GM23338 (cell line): Measurements from ENCODE around the gene RSRC1. TPM values are rescaled to one million over a fixed set of nuclear protein-coding genes. Genes with fewer than 3 reads are reported as not detected.

Experiments
- ATAC-seq: fragments of 200-7000 bp; cut with Tn5 transposase; 3 replicates; pipeline ENCODE4 v1.9.1; 2020
- DNase-seq: peaks from one replicate; pipeline ENCODE4 v3.0.0-alpha.2; 2015; ENCODE audit warnings: low spot score
- H2AFZ ChIP-seq: fragments of 200-600 bp; sonication (generic); 2 replicates; pipeline ENCODE4 v1.8.0; 2016; ENCODE audit warnings: antibody characterized with exemption, mild to moderate bottlenecking, moderate library complexity
- H3F3A ChIP-seq: fragments of 200-600 bp; sonication (generic); replicated peaks from 2 replicates; pipeline ENCODE4 v1.8.0; 2017; ENCODE audit warnings: antibody characterized with exemption, mixed run types, low read depth
- H3K27ac ChIP-seq: fragments of 200-600 bp; sonication (generic); 2 replicates; pipeline ENCODE4 v1.6.1; 2016; ENCODE audit warnings: low read depth
- H3K27me3 ChIP-seq: fragments of 200-600 bp; sonication (generic); 2 replicates; pipeline ENCODE4 v1.8.0; 2016; ENCODE audit warnings: mild to moderate bottlenecking, mixed run types, moderate library complexity; ENCODE audit not compliant: insufficient read depth
- H3K36me3 ChIP-seq: fragments of 200-600 bp; sonication (generic); 2 replicates; pipeline ENCODE4 v1.8.0; 2016; ENCODE audit warnings: mild to moderate bottlenecking; ENCODE audit not compliant: insufficient read depth
- H3K4me1 ChIP-seq: fragments of 200-600 bp; sonication (generic); 2 replicates; pipeline ENCODE4 v1.8.0; 2016; ENCODE audit warnings: mild to moderate bottlenecking, moderate library complexity; ENCODE audit not compliant: insufficient read depth
- H3K4me2 ChIP-seq: fragments of 200-600 bp; sonication (generic); 2 replicates; pipeline ENCODE4 v1.7.1; 2017; ENCODE audit warnings: mixed run types
- H3K4me3 ChIP-seq: fragments of 200-600 bp; sonication (generic); 2 replicates; pipeline ENCODE4 v1.6.1; 2016; ENCODE audit warnings: mixed run types
- H3K79me2 ChIP-seq: fragments of 200-600 bp; sonication (generic); replicated peaks from 2 replicates; pipeline ENCODE4 v1.8.0; 2017; ENCODE audit warnings: mild to moderate bottlenecking; ENCODE audit not compliant: insufficient read depth
- H3K9me2 ChIP-seq: fragments of 200-600 bp; sonication (generic); 2 replicates; pipeline ENCODE4 v1.8.0; 2017; ENCODE audit not compliant: insufficient read depth
- H4K20me1 ChIP-seq: fragments of 200-600 bp; sonication (generic); replicated peaks from 2 replicates; pipeline ENCODE4 v1.8.0; 2017; ENCODE audit warnings: mild to moderate bottlenecking; ENCODE audit not compliant: insufficient read depth
- H3K27ac Mint-ChIP-seq: 2 replicates; pipeline ENCODE4 v1.8.0; 2020; ENCODE audit warnings: inconsistent platforms, mild to moderate bottlenecking, moderate library complexity, mixed read lengths
- H3K27me3 Mint-ChIP-seq: 3 replicates; pipeline ENCODE4 v1.8.0; 2022; ENCODE audit warnings: low read depth, mild to moderate bottlenecking, moderate library complexity, mixed read lengths, inconsistent platforms; ENCODE audit not compliant: insufficient read depth, poor library complexity
- H3K36me3 Mint-ChIP-seq: 3 replicates; pipeline ENCODE4 v1.8.0; 2021; ENCODE audit warnings: low read depth, mild to moderate bottlenecking, inconsistent platforms, moderate library complexity, mixed read lengths
- H3K4me1 Mint-ChIP-seq: 3 replicates; pipeline ENCODE4 v1.8.0; 2020; ENCODE audit warnings: mild to moderate bottlenecking, inconsistent platforms, mixed read lengths
- H3K4me3 Mint-ChIP-seq: 3 replicates; pipeline ENCODE4 v1.8.0; 2021; ENCODE audit warnings: moderate library complexity, mild to moderate bottlenecking, inconsistent platforms, mixed read lengths
- H3K9me3 Mint-ChIP-seq: 3 replicates; pipeline ENCODE4 v1.8.0; 2020; ENCODE audit warnings: moderate library complexity, mild to moderate bottlenecking, inconsistent platforms, mixed read lengths
- CREB1 ChIP-seq: fragments of 250-450 bp; sonication (Bioruptor Pico); IDR thresholded peaks from 2 replicates; pipeline ENCODE4 v1.5.0; 2020; ENCODE audit warnings: low read depth, mild to moderate bottlenecking, moderate library complexity
- EZH2 ChIP-seq: fragments of 200-600 bp; sonication (generic); IDR thresholded peaks from one replicate; pipeline ENCODE4 v1.8.0; 2017; ENCODE audit warnings: antibody characterized with exemption, mild to moderate bottlenecking, low read depth; ENCODE audit not compliant: unreplicated experiment
- JUNB ChIP-seq: IDR thresholded peaks from one replicate; pipeline ENCODE4 v1.6.1; 2016; ENCODE audit warnings: antibody characterized with exemption; ENCODE audit not compliant: unreplicated experiment
- NANOG ChIP-seq: IDR thresholded peaks from 2 replicates; pipeline ENCODE4 v1.6.1; 2016; ENCODE audit warnings: antibody characterized with exemption, borderline replicate concordance
- POLR2AphosphoS5 ChIP-seq: IDR thresholded peaks from 2 replicates; pipeline ENCODE4 v1.6.1; 2016; ENCODE audit warnings: antibody characterized with exemption, low read depth
- STAT1 ChIP-seq: IDR thresholded peaks from one replicate; pipeline ENCODE4 v1.6.1; 2016; ENCODE audit warnings: antibody characterized with exemption; ENCODE audit not compliant: unreplicated experiment
- ZNF331 ChIP-seq: fragments of 250-450 bp; sonication (Bioruptor Pico); IDR thresholded peaks from 2 replicates; pipeline ENCODE4 v1.5.0; 2020; ENCODE audit warnings: low read depth, mild to moderate bottlenecking, moderate library complexity
- ZNF462 ChIP-seq: fragments of 250-450 bp; sonication (Bioruptor Pico); IDR thresholded peaks from 2 replicates; pipeline ENCODE4 v1.5.0; 2020; ENCODE audit warnings: mild to moderate bottlenecking, moderate library complexity
- polyA plus RNA-seq: library from polyadenylated mRNA; unstranded; fragments of >200 nt; fragmentation: Nextera tagmentation; extraction: Ambion mirVana; gene quantifications from 2 replicates; pipeline ENCODE4 v1.2.1, GENCODE V29; 2016
- total RNA-seq: library from RNA; depleted of rRNA; stranded (reverse); fragments of >200 nt; shearing (Covaris generic); gene quantifications from 2 replicates; pipeline ENCODE4 v1.2.3, GENCODE V29; 2014
- TF ChIP-seq, protein P1 (sequence below), 2 experiments: fragments of 200-600 bp in 1 of 2; sonication (generic) in 1 of 2; conservative IDR thresholded peaks; 2 replicates each; pipeline versions ENCODE4 v1.5.1 to v1.6.1; 2016 to 2017; ENCODE audit warnings: antibody characterized with exemption in 2 of 2, low read depth in 2 of 2, mild to moderate bottlenecking in 2 of 2, moderate library complexity in 1 of 2
- TF ChIP-seq, protein P2 (sequence below): IDR thresholded peaks from 2 replicates; pipeline ENCODE4 v1.6.1; 2016; ENCODE audit warnings: antibody characterized with exemption

RSRC1 gene
- total and polyA plus RNA-seq, 2 experiments from 2014 or later = 32.5 to 76.8 TPM

GRCh38 chr3:158395421-158395820 is 285.5 kb downstream of the RSRC1 start:
- no peak overlapping the region for H3K4me3 ChIP-seq
- DNase-seq (no peak), ATAC-seq (no peak)
- no peaks in the 10 kb centered on the region; the same call in 1 of the 2 replicates for H3K36me3 ChIP-seq
- no peaks in the 10 kb centered on the region for H3K27me3 ChIP-seq
- TF ChIP-seq NANOG = no peak
- peaks cover 16% of the 10 kb centered on the region; the same call in 2 of the 3 replicates for H3K36me3 Mint-ChIP-seq
- H3K4me2 ChIP-seq = no peak overlapping the region
- H3K79me2 ChIP-seq = no peaks in the 10 kb centered on the region
- no peaks in the 10 kb centered on the region for H4K20me1 ChIP-seq
- H3K4me3 Mint-ChIP-seq = no peak overlapping the region
- no peak overlapping the region for H2AFZ ChIP-seq
- peaks cover 3% of the 10 kb centered on the region for H3K27me3 Mint-ChIP-seq
- H3K9me3 Mint-ChIP-seq = peaks cover 21% of the 10 kb centered on the region
- H3K4me1 ChIP-seq = 0 out of 2 replicates have a peak, but pooled peaks cover 5% of the 10 kb centered on the region
- peaks cover 7% of the 10 kb centered on the region; the same call in 2 of the 3 replicates for H3K4me1 Mint-ChIP-seq
- no peaks in the 10 kb centered on the region for H3K9me2 ChIP-seq
- no peaks in the 10 kb centered on the region for H3F3A ChIP-seq
- no peak overlapping the region for H3K27ac ChIP-seq
- H3K27ac Mint-ChIP-seq = no peak overlapping the region

DNA sequence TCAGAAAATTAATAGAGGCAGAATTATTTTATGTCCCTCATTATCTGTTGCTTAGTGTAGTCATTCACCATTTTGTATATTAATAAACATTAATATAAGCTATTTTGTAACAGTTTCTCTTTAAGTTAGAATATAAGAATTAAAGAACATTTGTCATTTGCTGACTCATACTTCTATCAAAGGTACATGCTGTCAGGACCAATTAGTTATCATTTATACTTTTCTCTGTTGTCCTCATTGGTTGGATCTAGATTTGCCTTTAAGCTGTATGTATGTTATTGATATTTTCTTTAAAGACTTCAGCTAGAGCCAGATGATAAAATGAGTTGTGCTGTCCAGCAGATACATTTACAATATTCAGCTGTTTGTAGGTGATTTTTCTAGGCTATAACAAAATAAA is 292.7 kb downstream of the RSRC1 start:
- Histone ChIP-seq H3K9me2 (no peaks in the 10 kb centered on the region), H3K4me1 (no peaks in the 10 kb centered on the region), H3K36me3 (no peaks in the 10 kb centered on the region), H3K27me3 (no peaks in the 10 kb centered on the region), H3F3A (no peaks in the 10 kb centered on the region), H3K79me2 (no peaks in the 10 kb centered on the region), H3K4me3 (no peak overlapping the region), H2AFZ (no peak overlapping the region), H3K27ac (no peak overlapping the region), H3K4me2 (no peak overlapping the region), H4K20me1 (no peaks in the 10 kb centered on the region)
- Mint-ChIP-seq H3K27me3 (peaks cover 3% of the 10 kb centered on the region), H3K27ac (no peak overlapping the region), H3K9me3 (no peaks in the 10 kb centered on the region), H3K4me3 (no peak overlapping the region), H3K4me1 (peaks cover 7% of the 10 kb centered on the region; the same call in 2 of the 3 replicates), H3K36me3 (no peaks in the 10 kb centered on the region)
- DNase-seq = no peak
- no peak for ATAC-seq
- TF ChIP-seq, protein P1, sequence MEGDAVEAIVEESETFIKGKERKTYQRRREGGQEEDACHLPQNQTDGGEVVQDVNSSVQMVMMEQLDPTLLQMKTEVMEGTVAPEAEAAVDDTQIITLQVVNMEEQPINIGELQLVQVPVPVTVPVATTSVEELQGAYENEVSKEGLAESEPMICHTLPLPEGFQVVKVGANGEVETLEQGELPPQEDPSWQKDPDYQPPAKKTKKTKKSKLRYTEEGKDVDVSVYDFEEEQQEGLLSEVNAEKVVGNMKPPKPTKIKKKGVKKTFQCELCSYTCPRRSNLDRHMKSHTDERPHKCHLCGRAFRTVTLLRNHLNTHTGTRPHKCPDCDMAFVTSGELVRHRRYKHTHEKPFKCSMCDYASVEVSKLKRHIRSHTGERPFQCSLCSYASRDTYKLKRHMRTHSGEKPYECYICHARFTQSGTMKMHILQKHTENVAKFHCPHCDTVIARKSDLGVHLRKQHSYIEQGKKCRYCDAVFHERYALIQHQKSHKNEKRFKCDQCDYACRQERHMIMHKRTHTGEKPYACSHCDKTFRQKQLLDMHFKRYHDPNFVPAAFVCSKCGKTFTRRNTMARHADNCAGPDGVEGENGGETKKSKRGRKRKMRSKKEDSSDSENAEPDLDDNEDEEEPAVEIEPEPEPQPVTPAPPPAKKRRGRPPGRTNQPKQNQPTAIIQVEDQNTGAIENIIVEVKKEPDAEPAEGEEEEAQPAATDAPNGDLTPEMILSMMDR (conservative IDR thresholded peaks at IDR 0.05; ENCODE audit: low read depth in 2 of 2) = no peak
- no peak for TF ChIP-seq POLR2AphosphoS5
- TF ChIP-seq STAT1 = no peak
- no peak for TF ChIP-seq EZH2
- TF ChIP-seq CREB1 (CRISPR knock-in tag) = no peak
- TF ChIP-seq ZNF462 (CRISPR knock-in tag) = no peak
- TF ChIP-seq, protein P2, sequence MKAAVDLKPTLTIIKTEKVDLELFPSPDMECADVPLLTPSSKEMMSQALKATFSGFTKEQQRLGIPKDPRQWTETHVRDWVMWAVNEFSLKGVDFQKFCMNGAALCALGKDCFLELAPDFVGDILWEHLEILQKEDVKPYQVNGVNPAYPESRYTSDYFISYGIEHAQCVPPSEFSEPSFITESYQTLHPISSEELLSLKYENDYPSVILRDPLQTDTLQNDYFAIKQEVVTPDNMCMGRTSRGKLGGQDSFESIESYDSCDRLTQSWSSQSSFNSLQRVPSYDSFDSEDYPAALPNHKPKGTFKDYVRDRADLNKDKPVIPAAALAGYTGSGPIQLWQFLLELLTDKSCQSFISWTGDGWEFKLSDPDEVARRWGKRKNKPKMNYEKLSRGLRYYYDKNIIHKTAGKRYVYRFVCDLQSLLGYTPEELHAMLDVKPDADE = no peak
- TF ChIP-seq JUNB = no peak
- TF ChIP-seq NANOG = no peak
- TF ChIP-seq ZNF331 (CRISPR knock-in tag) = no peak
